IPS-11a (cell line): Measurements from ENCODE around the gene VPS41.
"Not testable (repeated sequence)": the region's sequence is repeated elsewhere in the genome, so short reads cannot be mapped to it uniquely, and the experiment has no call there.

ENCODE experiments used
- H3K4me3 ChIP-seq: one replicate; pipeline ENCODE4 v1.5.1; 2013; ENCODE audit warnings: low read depth, low read length, control low read depth

VPS41 gene

GRCh38 chr7:38855867-38856266, 53.1 kb downstream of the VPS41 start:
- H3K4me3 ChIP-seq = no peak overlapping the region

GRCh38 chr7:38855386-38855785, 53.6 kb downstream of the VPS41 start:
- no peak overlapping the region for H3K4me3 ChIP-seq

- H3K4me3 ChIP-seq = not testable (repeated sequence)
These were observed 54.0 kb downstream of the VPS41 start for GRCh38 chr7:38854947-38855346.

GRCh38 chr7:38851321-38851720, 57.7 kb downstream of the VPS41 start:
- H3K4me3 ChIP-seq = no peak overlapping the region

GRCh38 chr7:38846280-38846679, 62.7 kb downstream of the VPS41 start:
- H3K4me3 ChIP-seq = no peak overlapping the region

- H3K4me3 ChIP-seq = no peak overlapping the region
These were observed 63.9 kb downstream of the VPS41 start for GRCh38 chr7:38844952-38845563.

- no peak overlapping the region for H3K4me3 ChIP-seq
These were observed 66.2 kb downstream of the VPS41 start for GRCh38 chr7:38842746-38843145.

GRCh38 chr7:38840736-38841460, 68.1 kb downstream of the VPS41 start:
- H3K4me3 ChIP-seq = no peak overlapping the region

GRCh38 chr7:38839851-38840250, 69.1 kb downstream of the VPS41 start:
- no peak overlapping the region for H3K4me3 ChIP-seq

GRCh38 chr7:38838725-38839385, 70.1 kb downstream of the VPS41 start:
- no peak overlapping the region for H3K4me3 ChIP-seq

- no peak overlapping the region for H3K4me3 ChIP-seq
These were observed 74.6 kb downstream of the VPS41 start for GRCh38 chr7:38834357-38834756.

GRCh38 chr7:38833329-38833728, 75.7 kb downstream of the VPS41 start:
- no peak overlapping the region for H3K4me3 ChIP-seq

- no peak overlapping the region for H3K4me3 ChIP-seq
These were observed 77.6 kb downstream of the VPS41 start for GRCh38 chr7:38831259-38831996.

- no peak overlapping the region for H3K4me3 ChIP-seq
These were observed 78.2 kb downstream of the VPS41 start for GRCh38 chr7:38830826-38831225.

- H3K4me3 ChIP-seq = no peak overlapping the region
These were observed 79.4 kb downstream of the VPS41 start for GRCh38 chr7:38829488-38830165.

GRCh38 chr7:38828026-38828425, 81.0 kb downstream of the VPS41 start:
- no peak overlapping the region for H3K4me3 ChIP-seq

- no peak overlapping the region for H3K4me3 ChIP-seq
These were observed 83.1 kb downstream of the VPS41 start for GRCh38 chr7:38825721-38826440.

GRCh38 chr7:38824948-38825347, 84.0 kb downstream of the VPS41 start:
- no peak overlapping the region for H3K4me3 ChIP-seq

- no peak overlapping the region for H3K4me3 ChIP-seq
These were observed 86.4 kb downstream of the VPS41 start for GRCh38 chr7:38822549-38822948.

- no peak overlapping the region for H3K4me3 ChIP-seq
These were observed 88.4 kb downstream of the VPS41 start for GRCh38 chr7:38820571-38820970.
